B cell (primary cell): ENCODE measurements around the gene GFAP. TPM values are rescaled to one million over a fixed set of nuclear protein-coding genes. Genes with fewer than 3 reads are reported as not detected.

Experiments used
- ATAC-seq: fragments of 200-7000 bp; cut with Tn5 transposase; one replicate; pipeline ENCODE4 v1.10.0; 2021; ENCODE audit warnings: low read depth, mild to moderate bottlenecking, moderate number of reproducible peaks, moderate library complexity
- CTCF ChIA-PET: fragments of 350-600 bp; sonication (Branson Sonifier 250); formaldehyde crosslinking; loops from one replicate; lab custom pipeline; 2021; ENCODE audit warnings: antibody characterized with exemption, inconsistent platforms; lab: Charles Lee
- POLR2A ChIA-PET: fragments of 350-600 bp; sonication (Branson Sonifier 250); formaldehyde crosslinking; loops from one replicate; lab custom pipeline; 2021; ENCODE audit warnings: antibody characterized with exemption; lab: Charles Lee
- DNase-seq: peaks from one replicate; pipeline ENCODE4 v3.0.0; 2013
- H2AFZ ChIP-seq: 2 replicates; pipeline ENCODE4 v1.6.1; 2012; ENCODE audit warnings: mild to moderate bottlenecking, low read depth, low read length; ENCODE audit not compliant: insufficient read depth, poor library complexity, severe bottlenecking
- H3K27ac ChIP-seq, 2 donors: 1 replicate in 1 of 2; 2 replicates in 1 of 2; pipeline ENCODE4 v1.5.1; 2012 to 2013; ENCODE audit warnings: low read length in 2 of 2, mild to moderate bottlenecking in 2 of 2, moderate library complexity in 1 of 2
- H3K27me3 ChIP-seq, 4 experiments: fragments of 200-600 bp in 1 of 4; sonication (generic) in 1 of 4; replicated peaks in 1 of 4; 1 replicate in 2 of 4; 2 replicates in 2 of 4; pipeline versions ENCODE4 v1.6.1 to v1.7.0; 2013 to 2016; ENCODE audit warnings: low read length in 3 of 4, mild to moderate bottlenecking in 2 of 4, mixed read lengths in 1 of 4, moderate library complexity in 1 of 4; ENCODE audit not compliant: insufficient read depth in 4 of 4, control insufficient read depth in 3 of 4; ENCODE audit errors: control extremely low read depth in 1 of 4
- H3K36me3 ChIP-seq, 2 experiments: replicated peaks in 1 of 2; 1 replicate in 1 of 2; 2 replicates in 1 of 2; pipeline versions ENCODE4 v1.6.1 to v1.7.1; 2013; ENCODE audit warnings: low read length in 1 of 2; ENCODE audit not compliant: insufficient read depth in 2 of 2, control insufficient read depth in 1 of 2; ENCODE audit errors: control extremely low read depth in 1 of 2, extremely low read depth in 1 of 2
- H3K4me1 ChIP-seq, 2 donors: fragments of 200-600 bp in 1 of 2; sonication (generic) in 1 of 2; 1 replicate in 1 of 2; 2 replicates in 1 of 2; pipeline versions ENCODE4 v1.5.1 to v1.6.1; 2013 to 2017; ENCODE audit warnings: low read length in 2 of 2; ENCODE audit not compliant: control insufficient read depth in 2 of 2, insufficient read depth in 2 of 2
- H3K4me2 ChIP-seq: replicated peaks from 2 replicates; pipeline ENCODE3; 2012; ENCODE audit warnings: mild to moderate bottlenecking, low read depth, low read length; ENCODE audit not compliant: poor library complexity, severe bottlenecking
- H3K4me3 ChIP-seq, 5 experiments: fragments of 200-600 bp in 1 of 5; sonication (generic) in 1 of 5; 1 replicate in 3 of 5; 2 replicates in 2 of 5; pipeline versions ENCODE4 v1.5.1 to v1.7.0; 2011 to 2016; ENCODE audit warnings: low read length in 4 of 5, mild to moderate bottlenecking in 4 of 5, low read depth in 2 of 5, control low read depth in 1 of 5, moderate library complexity in 1 of 5; ENCODE audit not compliant: insufficient read depth in 1 of 5; ENCODE audit errors: control extremely low read depth in 1 of 5, extremely low read depth in 1 of 5
- H3K79me2 ChIP-seq: fragments of 200-600 bp; sonication (generic); one replicate; pipeline ENCODE4 v1.6.0; 2016; ENCODE audit warnings: low read length; ENCODE audit not compliant: control insufficient read depth, insufficient read depth
- H3K9ac ChIP-seq: fragments of 200-600 bp; sonication (generic); 2 replicates; pipeline ENCODE4 v1.6.1; 2017; ENCODE audit warnings: mild to moderate bottlenecking, low read length, moderate library complexity
- H3K9me3 ChIP-seq, 3 donors: one replicate each; pipeline versions ENCODE4 v1.6.1 to v1.7.1; 2013; ENCODE audit warnings: low read length in 2 of 3; ENCODE audit not compliant: control insufficient read depth in 2 of 3, insufficient read depth in 1 of 3; ENCODE audit errors: control extremely low read depth in 1 of 3
- H4K20me1 ChIP-seq: 2 replicates; pipeline ENCODE4 v1.6.0; 2012; ENCODE audit warnings: mild to moderate bottlenecking, low read length; ENCODE audit not compliant: insufficient read depth, control insufficient read depth, poor library complexity, severe bottlenecking
- H3K27ac Mint-ChIP-seq: one replicate; pipeline ENCODE4 v1.8.0; 2021; ENCODE audit warnings: mixed read lengths
- H3K27me3 Mint-ChIP-seq: one replicate; pipeline ENCODE4 v1.8.0; 2021; ENCODE audit warnings: mixed read lengths
- H3K4me1 Mint-ChIP-seq: one replicate; pipeline ENCODE4 v1.8.0; 2021; ENCODE audit warnings: mixed read lengths
- H3K4me3 Mint-ChIP-seq: one replicate; pipeline ENCODE4 v1.8.0; 2021; ENCODE audit warnings: mixed read lengths
- H3K9me3 Mint-ChIP-seq: one replicate; pipeline ENCODE4 v1.8.0; 2022; ENCODE audit warnings: mixed read lengths; ENCODE audit not compliant: insufficient read depth
- CTCF ChIP-seq: fragments of 200-600 bp; IDR thresholded peaks from one replicate; pipeline ENCODE4 v1.8.0; 2022; ENCODE audit warnings: antibody characterized with exemption, mild to moderate bottlenecking
- EZH2 ChIP-seq: IDR thresholded peaks from 2 replicates; pipeline ENCODE4 v1.6.1; 2012; ENCODE audit warnings: borderline replicate concordance, low read depth, mild to moderate bottlenecking, moderate library complexity, low read length; ENCODE audit not compliant: insufficient read depth, poor library complexity, severe bottlenecking
- WGBS: methylation state at CpG from one replicate; pipeline ENCODE4 v1.1.5; 2013; ENCODE audit warnings: missing lambda C conversion rate; ENCODE audit not compliant: insufficient coverage; 5-methylcytosine and 5-hydroxymethylcytosine counted together
- intact Hi-C: fragments of 100-400 bp; cut with micrococcal nuclease; formaldehyde crosslinking; loops from one replicate; pipeline ENCODE4 v1.10.0; 2022
- polyA plus RNA-seq: library from polyadenylated mRNA; depleted of rRNA; stranded (reverse); fragments of >200 nt; gene quantifications from 2 replicates; pipeline ENCODE4 v1.2.3, GENCODE V29; 2012
- total RNA-seq, 2 donors: library from RNA; stranded (reverse); fragments of 120-200 nt in 1 of 2; gene quantifications; 1 replicate in 1 of 2; 2 replicates in 1 of 2; pipeline versions ENCODE4 v1.2.3 to v1.2.4, GENCODE V29; 2013 to 2022

GFAP gene
- total and polyA plus RNA-seq, 2 donors (not counting 1 experiment from before 2014, with no cell fraction given) = not detected

GRCh38 chr17:44960691-44961090 is 45.4 kb upstream of the GFAP start:
- Histone ChIP-seq H2AFZ (no peak overlapping the region), H4K20me1 (no peaks in the 10 kb centered on the region), H3K4me1 (peaks cover 9 to 18% of the 10 kb centered on the region in 2 donors), H3K27ac (no peak overlapping the region), H3K36me3 (no peaks in the 10 kb centered on the region), H3K27me3 (peaks cover 0 to 73% (median 21%) of the 10 kb centered on the region in 4 experiments), H3K4me3 (no peak overlapping the region), H3K9ac (no peak overlapping the region), H3K9me3 (peaks cover 0 to 7% (median 0%) of the 10 kb centered on the region in 3 donors), H3K4me2 (no peak overlapping the region), H3K79me2 (no peaks in the 10 kb centered on the region)
- ATAC-seq = no peak
- no peaks in the 10 kb centered on the region for H3K9me3 Mint-ChIP-seq
- POLR2A ChIA-PET = no interaction called here
- DNase-seq = no peak
- CTCF ChIA-PET = interaction anchor here (0.5 kb wide), 1 partner anchor 125 kb away, joined by 4 read pairs; no protein-coding TSS in a partner anchor
- peaks cover 61% of the 10 kb centered on the region for H3K27me3 Mint-ChIP-seq
- WGBS = 91% methylated on average over 2 of the region's 2 CpGs
- no peak overlapping the region for H3K4me3 Mint-ChIP-seq
- intact Hi-C loops = no loop called here
- TF ChIP-seq CTCF = no peak
- no peak for TF ChIP-seq EZH2
- peaks cover 9% of the 10 kb centered on the region for H3K4me1 Mint-ChIP-seq
- no peak overlapping the region for H3K27ac Mint-ChIP-seq

- Mint-ChIP-seq H3K27ac (no peak overlapping the region), H3K4me3 (peak overlapping the region; percentile 44), H3K4me1 (peaks cover 5% of the 10 kb centered on the region), H3K9me3 (no peaks in the 10 kb centered on the region), H3K27me3 (peaks cover 56% of the 10 kb centered on the region)
- Histone ChIP-seq H3K9me3 (peaks cover 0 to 4% (median 0%) of the 10 kb centered on the region in 3 donors), H3K27me3 (peaks cover 0 to 67% (median 17%) of the 10 kb centered on the region in 4 experiments), H3K4me1 (peaks cover 9 to 15% of the 10 kb centered on the region in 2 donors), H3K4me3 (peak overlapping the region in 1 of 5 experiments; percentile 19), H3K4me2 (peak overlapping the region; percentile 60), H3K36me3 (no peaks in the 10 kb centered on the region), H3K9ac (peak overlapping the region; percentile 23), H2AFZ (peak overlapping the region; percentile 59), H3K27ac (no peak overlapping the region), H3K79me2 (no peaks in the 10 kb centered on the region), H4K20me1 (no peaks in the 10 kb centered on the region)
- intact Hi-C loops = no loop called here
- ChIA-PET POLR2A (no interaction called here), CTCF (no interaction called here)
- DNase-seq (no peak), ATAC-seq (no peak)
- WGBS = 7% methylated on average over 43 of the region's 56 CpGs
- no peak for TF ChIP-seq CTCF
- TF ChIP-seq EZH2 = no peak
Measured at GRCh38 chr17:44959821-44960531, 44.7 kb upstream of the GFAP start.
